HepG2 (cell line): ENCODE results near the gene FBXO44. TPM values are rescaled to one million over a fixed set of nuclear protein-coding genes. Genes with fewer than 3 reads are reported as not detected.

Experiments
- BCL3 ChIP-seq: sonication (generic); formaldehyde crosslinking; IDR thresholded peaks from 2 replicates; pipeline ENCODE4 v1.5.1; 2020; ENCODE audit warnings: mild to moderate bottlenecking, missing genetic modification reagents, moderate library complexity
- HDAC1 ChIP-seq: sonication (generic); formaldehyde crosslinking; IDR thresholded peaks from 2 replicates; pipeline ENCODE4 v1.5.1; 2020; ENCODE audit warnings: mild to moderate bottlenecking, missing genetic modification reagents
- KDM5B ChIP-seq: sonication (generic); formaldehyde crosslinking; IDR thresholded peaks from 2 replicates; pipeline ENCODE4 v1.4.0; 2020; ENCODE audit warnings: missing genetic modification reagents, mild to moderate bottlenecking, borderline replicate concordance
- KLF11 ChIP-seq: IDR thresholded peaks from 2 replicates; pipeline ENCODE4 v1.6.1; 2016; ENCODE audit warnings: missing compliant biosample characterization
- MED1 ChIP-seq: sonication (generic); formaldehyde crosslinking; IDR thresholded peaks from 2 replicates; pipeline ENCODE4 v1.4.0; 2020; ENCODE audit warnings: missing genetic modification reagents
- POLR2A ChIP-seq, 2 experiments: IDR thresholded peaks; 2 replicates each; pipeline ENCODE4 v1.6.1; 2011; ENCODE audit warnings: low read depth in 2 of 2, low read length in 2 of 2, mild to moderate bottlenecking in 1 of 2, moderate library complexity in 1 of 2; ENCODE audit not compliant: insufficient read depth in 1 of 2
- RXRA ChIP-seq: sonication (generic); formaldehyde crosslinking; IDR thresholded peaks from 2 replicates; pipeline ENCODE4 v1.5.1; 2020; ENCODE audit warnings: missing genetic modification reagents
- STAG1 ChIP-seq: sonication (generic); formaldehyde crosslinking; IDR thresholded peaks from 2 replicates; pipeline ENCODE4 v1.4.0; 2020; ENCODE audit warnings: missing genetic modification reagents
- ZEB1 ChIP-seq: IDR thresholded peaks from 2 replicates; pipeline ENCODE4 v1.6.1; 2012; ENCODE audit warnings: mild to moderate bottlenecking, low read depth, inconsistent platforms; ENCODE audit not compliant: insufficient replicate concordance
- ZFP36L1 ChIP-seq: sonication (generic); formaldehyde crosslinking; IDR thresholded peaks from 2 replicates; pipeline ENCODE4 v1.8.0; 2022; ENCODE audit warnings: mild to moderate bottlenecking, missing genetic modification reagents, moderate library complexity
- ZNF20 ChIP-seq: sonication (generic); formaldehyde crosslinking; IDR thresholded peaks from 2 replicates; pipeline ENCODE4 v1.4.0; 2020; ENCODE audit warnings: mild to moderate bottlenecking, moderate library complexity, missing genetic modification reagents
- ZNF33B ChIP-seq: sonication (generic); formaldehyde crosslinking; IDR thresholded peaks from 2 replicates; pipeline ENCODE4 v1.5.1; 2020; ENCODE audit warnings: mild to moderate bottlenecking, missing genetic modification reagents
- ZNF550 ChIP-seq: sonication (generic); formaldehyde crosslinking; IDR thresholded peaks from 2 replicates; pipeline ENCODE4 v1.4.0; 2020; ENCODE audit warnings: mild to moderate bottlenecking, missing genetic modification reagents, borderline replicate concordance
- ZSCAN31 ChIP-seq: sonication (generic); formaldehyde crosslinking; IDR thresholded peaks from 2 replicates; pipeline ENCODE4 v1.5.0; 2020; ENCODE audit warnings: low read depth, mild to moderate bottlenecking, missing genetic modification reagents
- polyA plus RNA-seq, 8 experiments: library from polyadenylated mRNA; depleted of rRNA in 3 of 8; stranded (reverse) in 7 of 8; unstranded in 1 of 8; fragments of >200 nt; fragmentation: Illumina TruSeq in 4 of 8; extraction: Trizol in 4 of 8; gene quantifications; 2 replicates each; pipeline versions ENCODE4 v1.2.1 to v1.2.3, GENCODE V29; 2011 to 2016; ENCODE audit warnings: low read depth in 4 of 8, missing spikeins in 1 of 8, mixed read lengths in 1 of 8; ENCODE audit not compliant: insufficient read depth in 1 of 8
- total RNA-seq, 5 experiments: library from RNA; depleted of rRNA; stranded (reverse); fragments of >200 nt; fragmentation: Illumina TruSeq; extraction: Trizol; gene quantifications; 2 replicates each; pipeline ENCODE4 v1.2.3, GENCODE V29; 2016; ENCODE audit warnings: low read depth in 1 of 5
- TF ChIP-seq, protein P1 (sequence below): sonication (generic); formaldehyde crosslinking; IDR thresholded peaks from 2 replicates; pipeline ENCODE4 v1.5.0; 2020; ENCODE audit warnings: mild to moderate bottlenecking, missing genetic modification reagents, borderline replicate concordance
- TF ChIP-seq, protein P2 (sequence below): IDR thresholded peaks from 2 replicates; pipeline ENCODE4 v1.6.1; 2016; ENCODE audit warnings: mild to moderate bottlenecking
- TF ChIP-seq, protein P3 (sequence below): IDR thresholded peaks from 2 replicates; pipeline ENCODE4 v1.6.1; 2016; ENCODE audit warnings: missing biosample characterization, missing genetic modification reagents, low read depth

The FBXO44 gene
- total and polyA plus RNA-seq, 2 of the 13 experiments (the other 11 are each of a cell fraction or from before 2014, with no cell fraction given) = 22.4 to 27.9 TPM

DNA sequence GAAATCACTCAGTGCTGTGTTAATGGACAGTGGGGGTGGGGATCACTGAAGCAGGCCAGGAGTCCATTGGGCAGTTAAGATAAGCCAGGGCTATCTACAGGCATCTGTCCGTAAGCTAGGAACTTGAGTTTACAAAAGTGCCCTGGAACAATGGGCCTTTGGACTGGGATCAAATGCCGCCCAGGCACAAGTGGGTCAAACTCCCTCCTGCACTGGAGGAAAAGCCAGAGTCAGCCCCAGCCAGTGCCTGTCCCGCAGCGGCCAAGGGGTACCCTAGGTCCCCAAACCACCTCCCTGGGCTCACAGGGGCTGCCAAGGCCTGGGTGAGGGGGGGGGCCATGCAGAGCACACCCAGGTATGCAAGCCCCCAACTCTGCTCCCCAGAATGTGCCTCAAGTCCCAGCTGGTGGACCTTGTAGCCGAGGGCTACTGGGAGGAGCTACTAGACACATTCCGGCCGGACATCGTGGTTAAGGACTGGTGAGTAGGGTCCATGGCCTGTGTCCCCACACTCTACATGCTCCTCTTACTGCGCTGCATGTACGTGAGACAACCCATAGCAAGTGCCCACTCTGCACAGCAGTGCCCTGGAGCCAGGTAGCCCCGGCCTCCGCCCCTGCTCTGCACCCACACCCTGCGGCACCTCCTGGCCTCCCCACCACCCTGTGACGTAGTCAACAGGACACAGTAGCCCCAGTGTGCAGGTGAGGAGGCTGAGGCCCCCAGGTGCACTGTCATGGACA lies 17.0 kb downstream of the FBXO44 start (continued):
- TF ChIP-seq STAG1 (CRISPR knock-in tag) = no peak
- TF ChIP-seq ZNF33B = no peak
- peak; percentile 78 for TF ChIP-seq KDM5B
- peak; percentile 28; the same call in 1 of the 2 replicates for TF ChIP-seq ZSCAN31
- no peak for TF ChIP-seq ZNF20 (CRISPR knock-in tag)
- no peak for TF ChIP-seq BCL3 (CRISPR knock-in tag)
- no peak for TF ChIP-seq KLF11 (CRISPR knock-in tag)
- TF ChIP-seq ZFP36L1 = peak; percentile 49; the same call in 1 of the 2 replicates
- peak; percentile 91 for TF ChIP-seq RXRA (CRISPR knock-in tag)
- TF ChIP-seq MED1 = peak; percentile 80
- TF ChIP-seq, protein P1, sequence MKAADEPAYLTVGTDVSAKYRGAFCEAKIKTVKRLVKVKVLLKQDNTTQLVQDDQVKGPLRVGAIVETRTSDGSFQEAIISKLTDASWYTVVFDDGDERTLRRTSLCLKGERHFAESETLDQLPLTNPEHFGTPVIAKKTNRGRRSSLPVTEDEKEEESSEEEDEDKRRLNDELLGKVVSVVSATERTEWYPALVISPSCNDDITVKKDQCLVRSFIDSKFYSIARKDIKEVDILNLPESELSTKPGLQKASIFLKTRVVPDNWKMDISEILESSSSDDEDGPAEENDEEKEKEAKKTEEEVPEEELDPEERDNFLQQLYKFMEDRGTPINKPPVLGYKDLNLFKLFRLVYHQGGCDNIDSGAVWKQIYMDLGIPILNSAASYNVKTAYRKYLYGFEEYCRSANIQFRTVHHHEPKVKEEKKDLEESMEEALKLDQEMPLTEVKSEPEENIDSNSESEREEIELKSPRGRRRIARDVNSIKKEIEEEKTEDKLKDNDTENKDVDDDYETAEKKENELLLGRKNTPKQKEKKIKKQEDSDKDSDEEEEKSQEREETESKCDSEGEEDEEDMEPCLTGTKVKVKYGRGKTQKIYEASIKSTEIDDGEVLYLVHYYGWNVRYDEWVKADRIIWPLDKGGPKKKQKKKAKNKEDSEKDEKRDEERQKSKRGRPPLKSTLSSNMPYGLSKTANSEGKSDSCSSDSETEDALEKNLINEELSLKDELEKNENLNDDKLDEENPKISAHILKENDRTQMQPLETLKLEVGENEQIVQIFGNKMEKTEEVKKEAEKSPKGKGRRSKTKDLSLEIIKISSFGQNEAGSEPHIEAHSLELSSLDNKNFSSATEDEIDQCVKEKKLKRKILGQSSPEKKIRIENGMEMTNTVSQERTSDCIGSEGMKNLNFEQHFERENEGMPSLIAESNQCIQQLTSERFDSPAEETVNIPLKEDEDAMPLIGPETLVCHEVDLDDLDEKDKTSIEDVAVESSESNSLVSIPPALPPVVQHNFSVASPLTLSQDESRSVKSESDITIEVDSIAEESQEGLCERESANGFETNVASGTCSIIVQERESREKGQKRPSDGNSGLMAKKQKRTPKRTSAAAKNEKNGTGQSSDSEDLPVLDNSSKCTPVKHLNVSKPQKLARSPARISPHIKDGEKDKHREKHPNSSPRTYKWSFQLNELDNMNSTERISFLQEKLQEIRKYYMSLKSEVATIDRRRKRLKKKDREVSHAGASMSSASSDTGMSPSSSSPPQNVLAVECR = peak; percentile 42; the same call in 1 of the 2 replicates
- TF ChIP-seq, protein P2, sequence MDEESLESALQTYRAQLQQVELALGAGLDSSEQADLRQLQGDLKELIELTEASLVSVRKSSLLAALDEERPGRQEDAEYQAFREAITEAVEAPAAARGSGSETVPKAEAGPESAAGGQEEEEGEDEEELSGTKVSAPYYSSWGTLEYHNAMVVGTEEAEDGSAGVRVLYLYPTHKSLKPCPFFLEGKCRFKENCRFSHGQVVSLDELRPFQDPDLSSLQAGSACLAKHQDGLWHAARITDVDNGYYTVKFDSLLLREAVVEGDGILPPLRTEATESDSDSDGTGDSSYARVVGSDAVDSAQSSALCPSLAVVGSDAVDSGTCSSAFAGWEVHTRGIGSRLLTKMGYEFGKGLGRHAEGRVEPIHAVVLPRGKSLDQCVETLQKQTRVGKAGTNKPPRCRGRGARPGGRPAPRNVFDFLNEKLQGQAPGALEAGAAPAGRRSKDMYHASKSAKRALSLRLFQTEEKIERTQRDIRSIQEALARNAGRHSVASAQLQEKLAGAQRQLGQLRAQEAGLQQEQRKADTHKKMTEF (CRISPR knock-in tag) = peak; percentile 56; the same call in 1 of the 2 replicates
- peak; percentile 12 for TF ChIP-seq ZEB1
- TF ChIP-seq ZNF550 = no peak
- TF ChIP-seq, protein P3, sequence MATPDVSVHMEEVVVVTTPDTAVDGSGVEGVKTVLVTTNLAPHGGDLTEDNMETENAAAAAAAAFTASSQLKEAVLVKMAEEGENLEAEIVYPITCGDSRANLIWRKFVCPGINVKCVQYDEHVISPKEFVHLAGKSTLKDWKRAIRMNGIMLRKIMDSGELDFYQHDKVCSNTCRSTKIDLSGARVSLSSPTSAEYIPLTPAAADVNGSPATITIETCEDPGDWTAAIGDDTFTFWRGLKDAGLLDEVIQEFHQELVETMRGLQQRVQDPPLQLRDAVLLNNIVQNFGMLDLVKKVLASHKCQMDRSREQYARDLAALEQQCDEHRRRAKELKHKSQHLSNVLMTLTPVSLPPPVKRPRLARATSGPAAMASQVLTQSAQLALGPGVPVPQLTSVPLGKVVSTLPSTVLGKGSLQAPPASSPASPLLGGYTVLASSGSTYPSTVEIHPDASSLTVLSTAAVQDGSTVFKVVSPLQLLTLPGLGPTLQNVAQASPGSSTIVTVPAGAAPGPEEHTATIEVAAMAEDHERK = no peak
- TF ChIP-seq POLR2A (IDR thresholded peaks at IDR 0.05; ENCODE audit: insufficient read depth in 1 of 2, low read depth in 2 of 2, low read length in 2 of 2) = peak; percentile 45 to 54; a peak in 3 of 4 replicates
- TF ChIP-seq HDAC1 = peak; percentile 75
